Retina (tissue), 1 donor: ENCODE data around the gene KCNJ5.

Experiments
- DNase-seq: peaks from one replicate; pipeline ENCODE4 v3.0.0-alpha.2; 2016

KCNJ5 gene

DNA sequence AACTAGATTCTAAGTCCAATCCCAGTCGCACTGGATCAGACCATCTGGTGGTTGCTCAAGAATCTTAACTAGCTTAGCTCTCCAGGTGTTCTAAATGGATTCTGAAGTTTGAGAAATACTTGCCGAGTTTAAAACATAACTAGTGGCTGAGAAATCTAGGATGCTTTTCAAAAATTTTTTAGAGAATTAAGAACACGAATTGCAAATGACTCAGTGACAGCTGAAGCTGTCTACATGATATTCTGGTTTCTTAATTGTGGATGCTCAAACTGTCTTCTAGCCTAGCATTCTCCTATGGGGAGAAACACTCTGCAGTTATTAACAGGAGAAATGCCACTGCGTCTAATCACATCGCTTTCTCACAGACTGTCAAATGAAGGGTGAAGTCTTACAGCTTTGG lies 71.7 kb downstream of the KCNJ5 start:
- DNase-seq, result no peak

DNA sequence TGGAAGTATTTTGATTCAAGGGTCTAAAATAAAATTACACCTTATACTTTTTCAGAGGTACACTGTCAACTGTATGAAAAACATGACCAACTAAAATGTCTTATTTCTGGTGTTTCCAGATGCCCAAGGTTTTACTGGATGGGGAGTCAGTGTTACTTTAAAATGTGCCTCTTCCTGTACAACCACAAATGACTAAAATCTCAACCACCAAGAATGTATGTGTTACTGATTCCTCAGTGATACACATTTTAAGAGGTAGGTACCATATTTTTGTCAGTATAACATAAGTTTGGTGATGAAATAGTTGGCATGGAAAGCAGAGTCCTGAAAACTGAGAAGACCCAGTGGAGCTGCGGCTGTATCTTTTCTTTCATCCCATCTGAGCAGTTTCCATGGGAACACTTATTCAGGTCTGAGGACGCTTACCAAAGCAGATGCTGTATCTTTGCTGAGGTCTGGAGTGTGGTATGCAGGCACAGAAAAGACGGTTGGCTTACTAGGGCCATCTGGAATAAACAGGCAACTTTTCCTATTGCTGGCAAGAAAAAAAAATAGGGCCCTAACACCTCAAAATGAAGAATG lies 72.7 kb downstream of the KCNJ5 start:
- DNase-seq, result peak; percentile 17

DNA sequence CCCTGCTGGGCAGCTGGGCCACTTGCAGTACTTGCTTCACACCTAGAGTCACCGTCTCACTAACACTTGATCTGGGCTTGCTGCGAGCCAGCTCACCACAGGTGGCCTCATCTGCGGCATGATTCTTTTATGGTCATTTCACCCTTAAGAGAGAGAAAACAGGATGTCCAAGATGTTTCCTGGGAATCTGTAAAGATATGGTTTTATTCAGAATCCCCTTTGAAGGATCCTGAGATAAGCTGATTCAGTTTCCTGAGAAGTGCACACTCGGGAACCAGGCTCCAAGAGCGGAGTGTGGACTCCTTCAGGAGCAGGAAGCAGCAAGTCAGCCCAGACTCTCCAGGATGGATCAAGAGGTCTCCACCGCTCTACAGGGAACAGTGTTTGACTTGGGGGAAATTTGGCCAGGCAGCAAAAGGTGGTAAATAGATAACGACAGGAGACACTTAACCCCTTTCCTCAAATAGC lies 73.3 kb downstream of the KCNJ5 start:
- DNase-seq, result no peak

DNA sequence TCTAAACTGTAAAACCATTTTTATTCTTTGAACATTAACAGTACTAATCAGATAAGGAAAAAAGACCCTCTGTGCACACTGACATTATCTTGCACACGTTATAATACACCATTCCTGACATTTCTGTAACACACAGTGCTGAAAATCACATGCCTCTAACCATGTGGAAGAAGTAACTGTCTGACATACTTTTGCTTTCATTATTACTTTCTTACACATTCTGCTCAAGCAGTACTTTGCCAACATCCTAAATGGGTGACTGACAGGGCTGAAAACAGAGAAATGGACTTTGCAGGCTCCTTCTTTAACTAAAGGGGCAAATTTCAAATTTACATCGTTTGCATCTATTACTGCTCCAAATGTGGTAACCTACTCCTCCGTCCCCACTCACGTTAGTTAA lies 74.3 kb downstream of the KCNJ5 start:
- no peak for DNase-seq

DNA sequence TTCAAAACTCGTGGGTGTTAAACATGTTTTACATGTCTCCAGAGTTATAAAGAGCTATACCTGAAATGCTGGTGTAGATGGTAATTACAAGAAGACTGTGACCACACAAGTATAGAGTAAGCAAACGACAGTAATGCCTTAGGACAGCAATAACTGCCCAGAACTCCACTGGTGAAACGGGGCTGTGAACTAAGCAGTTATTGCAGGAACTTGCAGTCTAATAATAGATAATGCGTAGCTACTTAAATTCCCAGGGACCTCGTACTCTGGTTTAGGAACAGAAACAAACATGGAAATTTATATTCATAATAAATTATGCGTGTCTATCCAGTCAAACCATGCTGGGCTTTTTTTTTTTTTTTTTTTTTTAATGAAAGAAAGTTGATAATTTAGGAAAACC lies 76.4 kb downstream of the KCNJ5 start:
- no peak for DNase-seq

DNA sequence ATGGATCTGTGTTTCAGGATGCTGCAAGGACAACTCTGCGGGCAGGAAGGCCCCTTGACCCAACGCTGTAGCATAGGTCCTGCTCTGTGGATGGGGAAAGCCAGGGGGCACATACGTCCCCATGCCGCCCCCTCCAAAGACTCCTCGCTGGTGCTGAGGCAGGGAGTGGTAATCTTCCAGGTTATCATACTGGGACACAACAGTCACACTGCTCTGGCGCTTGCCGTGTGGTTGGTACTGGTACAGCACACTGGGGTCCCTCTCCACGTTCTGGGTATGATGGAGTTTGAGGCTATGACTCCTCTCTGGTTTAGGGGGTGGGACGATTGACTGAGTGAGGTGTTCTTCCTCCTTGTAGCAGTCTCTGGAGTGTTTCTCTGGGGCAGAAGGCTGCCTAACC lies 77.8 kb downstream of the KCNJ5 start:
- no peak for DNase-seq
